ENCODE measurements around the gene ID3.

ID3 gene

DNA sequence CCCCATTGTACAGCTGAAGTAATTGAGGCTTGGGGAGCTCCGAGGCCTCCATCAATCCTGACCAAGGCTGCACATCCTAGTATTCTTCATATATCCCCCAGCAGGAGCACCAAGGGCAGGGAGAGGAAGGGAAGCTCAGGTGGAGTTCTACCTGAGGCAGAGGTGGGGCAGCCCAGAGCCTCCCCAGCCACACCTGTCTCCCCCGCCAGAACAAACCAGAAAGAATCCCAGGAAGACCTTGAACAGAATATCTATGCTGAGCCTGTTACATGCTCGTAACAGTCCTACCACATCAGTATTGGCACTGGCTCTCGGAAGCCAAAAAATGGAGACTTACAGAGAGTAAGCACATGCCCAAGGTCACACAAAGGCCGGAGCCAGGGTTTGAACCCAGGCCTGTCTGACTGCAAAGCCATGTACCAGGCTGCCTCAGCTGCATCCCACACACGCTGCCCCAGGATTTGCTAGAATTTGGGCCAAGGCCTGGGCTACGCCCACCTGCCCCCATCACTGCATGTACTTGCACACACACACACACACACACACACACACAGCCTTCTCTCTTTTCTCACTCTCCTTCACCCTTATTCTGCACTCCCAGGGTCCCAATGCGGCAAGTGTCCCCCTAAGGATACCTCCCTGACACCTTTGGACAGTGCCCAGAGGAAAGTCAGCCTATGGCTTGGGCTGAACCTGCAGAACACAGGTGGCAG, 32.8 kb downstream of the ID3 start:
- DNase-seq (ENCODE audit: low read depth): no peak

- DNase-seq (ENCODE audit: low read depth): no peak
Observed at GRCh38 chr1:23525558-23526250, 33.6 kb downstream of the ID3 start.

GRCh38 chr1:23524716-23525401, 34.4 kb downstream of the ID3 start:
- DNase-seq (ENCODE audit: low read depth): peak; percentile 99

- no peak for DNase-seq (ENCODE audit: low read depth)
Observed at GRCh38 chr1:23524163-23524562, 35.1 kb downstream of the ID3 start.

GRCh38 chr1:23522244-23522982, 36.9 kb downstream of the ID3 start:
- no peak for DNase-seq (ENCODE audit: low read depth)

DNA sequence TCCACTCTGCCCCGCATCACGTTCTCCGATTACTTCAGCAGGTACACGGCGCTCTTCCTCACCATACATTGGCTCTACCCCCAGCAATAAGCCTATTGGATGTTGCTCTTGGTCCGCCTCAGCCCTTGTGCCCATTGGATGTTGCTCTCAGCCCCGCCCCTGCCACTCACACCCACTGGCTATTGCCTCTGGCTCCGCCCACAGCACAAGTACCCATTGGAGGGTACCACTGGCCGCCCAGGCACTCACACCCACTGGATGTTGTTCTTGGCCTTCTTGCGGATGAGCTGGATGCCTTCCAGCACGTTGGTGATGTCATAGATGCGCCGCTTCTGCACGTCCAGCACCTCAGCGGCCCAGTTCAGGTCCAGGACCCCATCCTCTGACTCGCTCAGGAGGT, 37.7 kb downstream of the ID3 start:
- DNase-seq (ENCODE audit: low read depth): no peak

- DNase-seq (ENCODE audit: low read depth): no peak
Observed at GRCh38 chr1:23517581-23517980, 41.7 kb downstream of the ID3 start.

- no peak for DNase-seq (ENCODE audit: low read depth)
Observed at GRCh38 chr1:23515905-23516304, 43.4 kb downstream of the ID3 start.

DNA sequence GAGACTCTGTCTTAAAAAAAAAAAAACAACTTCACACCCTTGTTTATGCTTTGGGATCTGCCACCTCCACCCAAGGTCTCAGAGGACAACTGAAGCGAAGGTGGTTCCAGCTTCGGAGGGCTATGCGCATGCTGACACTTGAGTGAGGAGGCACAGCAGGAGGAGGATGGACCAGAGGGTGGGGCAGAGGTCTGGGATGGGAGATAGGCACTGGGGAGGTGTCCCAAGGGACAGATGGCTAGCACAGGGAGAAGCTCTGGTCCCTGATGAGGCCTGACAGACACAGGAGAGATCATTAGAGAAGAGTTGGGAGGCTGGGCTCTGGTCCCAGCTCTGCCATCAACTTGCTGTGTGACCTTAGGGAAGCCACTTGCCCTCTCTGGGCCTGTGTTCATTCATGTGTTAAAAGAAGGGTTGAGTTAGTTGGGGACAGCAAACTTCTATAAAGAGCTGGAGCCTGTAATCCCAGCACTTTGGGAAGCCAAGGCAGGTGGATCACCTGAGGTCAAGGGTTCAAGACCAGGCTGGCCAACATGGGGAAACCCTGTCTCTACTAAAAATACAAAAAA, 45.1 kb downstream of the ID3 start:
- no peak for DNase-seq (ENCODE audit: low read depth)

- DNase-seq (ENCODE audit: low read depth): no peak
Observed at GRCh38 chr1:23509896-23510295, 49.4 kb downstream of the ID3 start.

Data from CMK (cell line).